Measurements from ENCODE around the gene ZNF423.

Gene ZNF423

DNA sequence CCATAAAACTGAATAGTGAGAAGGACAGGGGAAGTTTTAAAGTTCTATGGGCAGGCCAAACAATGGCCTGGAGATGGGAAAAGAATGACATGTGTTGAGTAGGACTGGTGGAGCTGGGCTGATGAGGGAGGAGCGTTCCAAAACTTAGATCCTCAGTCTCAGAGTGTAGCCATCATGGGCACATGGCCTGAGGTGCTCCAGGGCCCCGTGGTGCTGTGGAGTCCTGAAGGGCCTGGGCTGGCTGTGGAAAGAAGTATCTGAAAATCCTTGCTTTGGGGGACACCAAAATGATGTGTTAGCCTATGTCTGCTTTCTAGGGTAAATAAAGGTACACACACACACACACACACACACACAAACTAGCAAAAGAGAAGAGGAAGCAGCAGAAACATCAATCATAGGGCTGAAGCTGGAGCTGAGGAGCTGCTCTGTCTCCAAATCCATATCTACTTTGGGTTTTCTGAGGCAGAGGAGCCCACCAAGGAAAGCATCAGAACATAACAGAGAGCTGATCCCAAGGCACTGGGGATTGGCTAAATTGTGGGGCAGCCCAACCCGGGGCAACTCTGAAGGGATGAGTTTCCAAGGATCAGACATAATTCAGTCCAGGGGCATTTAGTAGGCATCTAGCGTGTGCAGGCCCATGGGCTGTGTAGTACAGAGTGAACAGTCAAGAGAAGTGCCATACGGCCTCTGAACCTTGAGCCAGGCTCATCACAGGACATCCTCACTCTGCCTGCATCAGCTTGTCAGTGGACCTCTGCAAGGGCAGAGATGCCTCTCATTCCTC lies 397.1 kb downstream of the ZNF423 start:
- POLR2A ChIA-PET, result no interaction called here
- no peak overlapping the region for H3K4me3 ChIP-seq (ENCODE audit: low read depth, low read length)
- CTCF ChIA-PET, result no interaction called here
- TF ChIP-seq, protein P1, sequence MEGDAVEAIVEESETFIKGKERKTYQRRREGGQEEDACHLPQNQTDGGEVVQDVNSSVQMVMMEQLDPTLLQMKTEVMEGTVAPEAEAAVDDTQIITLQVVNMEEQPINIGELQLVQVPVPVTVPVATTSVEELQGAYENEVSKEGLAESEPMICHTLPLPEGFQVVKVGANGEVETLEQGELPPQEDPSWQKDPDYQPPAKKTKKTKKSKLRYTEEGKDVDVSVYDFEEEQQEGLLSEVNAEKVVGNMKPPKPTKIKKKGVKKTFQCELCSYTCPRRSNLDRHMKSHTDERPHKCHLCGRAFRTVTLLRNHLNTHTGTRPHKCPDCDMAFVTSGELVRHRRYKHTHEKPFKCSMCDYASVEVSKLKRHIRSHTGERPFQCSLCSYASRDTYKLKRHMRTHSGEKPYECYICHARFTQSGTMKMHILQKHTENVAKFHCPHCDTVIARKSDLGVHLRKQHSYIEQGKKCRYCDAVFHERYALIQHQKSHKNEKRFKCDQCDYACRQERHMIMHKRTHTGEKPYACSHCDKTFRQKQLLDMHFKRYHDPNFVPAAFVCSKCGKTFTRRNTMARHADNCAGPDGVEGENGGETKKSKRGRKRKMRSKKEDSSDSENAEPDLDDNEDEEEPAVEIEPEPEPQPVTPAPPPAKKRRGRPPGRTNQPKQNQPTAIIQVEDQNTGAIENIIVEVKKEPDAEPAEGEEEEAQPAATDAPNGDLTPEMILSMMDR (IDR thresholded peaks at IDR 0.05; ENCODE audit: insufficient read depth, low read length, missing control alignments), result no peak
- no peak for DNase-seq (ENCODE audit: low read depth, low spot score)

DNA sequence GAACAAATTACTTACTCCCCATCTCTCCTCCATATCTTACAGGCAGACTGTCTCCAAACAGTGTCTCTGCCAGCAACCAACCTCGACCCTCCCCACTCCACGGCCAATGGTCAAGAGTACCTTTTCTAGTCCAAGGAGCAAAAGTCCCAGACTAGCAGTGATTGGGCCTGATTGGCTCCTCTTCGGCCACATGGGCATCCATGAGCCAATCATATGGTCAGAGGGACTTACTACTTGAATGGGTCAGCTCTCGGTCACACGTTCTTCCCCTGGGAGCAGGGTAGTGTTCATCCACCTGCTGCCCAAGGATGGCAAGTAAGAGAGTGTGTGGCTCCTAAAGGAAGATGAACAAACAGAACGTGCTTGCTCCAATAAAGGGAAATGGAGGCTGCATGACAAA lies 397.7 kb downstream of the ZNF423 start:
- TF ChIP-seq, protein P1 (IDR thresholded peaks at IDR 0.05; ENCODE audit: insufficient read depth, low read length, missing control alignments), result no peak
- no peak for DNase-seq (ENCODE audit: low read depth, low spot score)
- POLR2A ChIA-PET, result no interaction called here
- CTCF ChIA-PET, result no interaction called here
- H3K4me3 ChIP-seq (ENCODE audit: low read depth, low read length), result no peak overlapping the region

DNA sequence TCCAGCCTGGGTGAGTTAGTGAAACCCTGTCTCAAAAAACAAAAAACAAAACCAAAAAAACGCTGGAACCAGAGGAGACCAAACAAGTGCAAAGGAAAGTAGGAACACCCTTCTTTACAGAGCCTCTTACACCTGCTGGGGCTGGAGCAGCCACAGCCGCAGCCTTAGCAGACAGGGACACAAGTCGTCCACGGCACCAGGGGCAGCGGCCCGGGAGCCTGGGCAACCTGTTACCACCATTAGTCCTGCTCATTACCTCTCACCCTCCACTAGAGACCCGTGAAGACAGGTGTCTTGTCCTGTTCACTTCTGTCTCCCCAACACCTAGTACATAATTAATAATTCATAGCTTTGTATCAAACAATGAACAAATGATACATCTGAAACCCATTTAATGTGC lies 398.7 kb downstream of the ZNF423 start:
- CTCF ChIA-PET, result no interaction called here

DNA sequence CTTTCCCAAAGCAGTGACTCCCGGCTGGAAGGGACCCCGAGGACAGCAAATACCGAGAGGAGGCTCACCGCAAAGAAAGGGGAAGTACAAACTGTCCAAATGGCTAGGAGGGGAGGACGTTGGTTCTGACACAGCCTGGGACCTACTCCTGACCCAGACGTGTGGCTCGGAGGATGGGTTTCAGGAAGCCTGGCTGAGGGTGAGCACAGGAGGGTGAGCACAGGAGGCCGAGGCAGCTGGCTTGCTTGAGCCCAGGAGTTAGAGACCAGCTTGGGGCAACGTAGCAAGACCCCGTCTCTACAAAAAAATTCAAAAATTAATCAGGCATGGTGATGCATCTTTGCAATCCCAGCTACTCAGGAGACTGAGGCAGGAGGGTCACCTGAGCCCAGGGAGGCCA lies 399.1 kb downstream of the ZNF423 start:
- DNase-seq (ENCODE audit: low read depth, low spot score), result no peak
- ChIA-PET POLR2A (no interaction called here), CTCF (no interaction called here)
- no peak overlapping the region for H3K4me3 ChIP-seq (ENCODE audit: low read depth, low read length)
- TF ChIP-seq, protein P1 (IDR thresholded peaks at IDR 0.05; ENCODE audit: insufficient read depth, low read length, missing control alignments), result no peak

More for the DNA sequence above, 398.7 kb downstream of the ZNF423 start:
- TF ChIP-seq, protein P1 (IDR thresholded peaks at IDR 0.05; ENCODE audit: insufficient read depth, low read length, missing control alignments), result no peak
- no peak overlapping the region for H3K4me3 ChIP-seq (ENCODE audit: low read depth, low read length)
- DNase-seq (ENCODE audit: low read depth, low spot score), result no peak
- POLR2A ChIA-PET, result no interaction called here

DNA sequence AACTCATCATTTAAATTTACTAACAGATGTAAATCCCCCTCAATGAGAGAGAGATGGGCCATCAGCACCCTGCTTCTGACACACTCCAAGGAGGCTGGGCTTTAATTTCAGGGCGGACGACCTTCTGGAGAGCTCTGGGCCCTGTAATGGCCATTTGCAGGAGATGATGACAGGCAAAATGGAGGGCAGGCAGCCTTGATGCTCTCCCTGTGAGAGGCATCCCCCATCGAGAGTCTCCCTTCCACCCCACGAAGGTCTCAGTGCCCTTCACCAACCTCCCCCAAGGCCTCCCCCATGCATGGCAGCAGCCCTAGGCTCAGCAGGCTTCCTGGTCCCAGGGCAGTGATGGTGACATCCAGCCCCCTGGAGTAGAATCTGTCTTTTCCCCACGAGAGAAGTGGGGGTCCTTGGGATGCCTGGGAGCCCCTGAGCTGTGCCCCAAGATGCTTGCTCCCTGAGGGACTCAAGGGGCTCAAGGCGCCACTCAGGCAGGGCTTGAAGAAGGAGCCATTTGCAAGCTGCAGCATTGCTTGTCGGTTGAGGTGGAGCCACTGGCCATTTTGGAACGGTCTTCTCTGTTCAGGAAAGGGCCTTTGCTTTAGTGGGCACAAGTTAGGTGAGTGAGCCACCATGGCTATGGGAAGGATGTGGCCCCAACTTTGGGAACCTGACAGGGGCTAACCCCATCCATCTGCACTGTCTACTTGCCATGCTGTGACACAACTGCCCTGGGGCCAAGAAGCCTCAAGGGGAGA lies 399.7 kb downstream of the ZNF423 start:
- ChIA-PET POLR2A (no interaction called here), CTCF (no interaction called here)
- no peak overlapping the region for H3K4me3 ChIP-seq (ENCODE audit: low read depth, low read length)
- TF ChIP-seq, protein P1 (IDR thresholded peaks at IDR 0.05; ENCODE audit: insufficient read depth, low read length, missing control alignments), result no peak
- no peak for DNase-seq (ENCODE audit: low read depth, low spot score)

DNA sequence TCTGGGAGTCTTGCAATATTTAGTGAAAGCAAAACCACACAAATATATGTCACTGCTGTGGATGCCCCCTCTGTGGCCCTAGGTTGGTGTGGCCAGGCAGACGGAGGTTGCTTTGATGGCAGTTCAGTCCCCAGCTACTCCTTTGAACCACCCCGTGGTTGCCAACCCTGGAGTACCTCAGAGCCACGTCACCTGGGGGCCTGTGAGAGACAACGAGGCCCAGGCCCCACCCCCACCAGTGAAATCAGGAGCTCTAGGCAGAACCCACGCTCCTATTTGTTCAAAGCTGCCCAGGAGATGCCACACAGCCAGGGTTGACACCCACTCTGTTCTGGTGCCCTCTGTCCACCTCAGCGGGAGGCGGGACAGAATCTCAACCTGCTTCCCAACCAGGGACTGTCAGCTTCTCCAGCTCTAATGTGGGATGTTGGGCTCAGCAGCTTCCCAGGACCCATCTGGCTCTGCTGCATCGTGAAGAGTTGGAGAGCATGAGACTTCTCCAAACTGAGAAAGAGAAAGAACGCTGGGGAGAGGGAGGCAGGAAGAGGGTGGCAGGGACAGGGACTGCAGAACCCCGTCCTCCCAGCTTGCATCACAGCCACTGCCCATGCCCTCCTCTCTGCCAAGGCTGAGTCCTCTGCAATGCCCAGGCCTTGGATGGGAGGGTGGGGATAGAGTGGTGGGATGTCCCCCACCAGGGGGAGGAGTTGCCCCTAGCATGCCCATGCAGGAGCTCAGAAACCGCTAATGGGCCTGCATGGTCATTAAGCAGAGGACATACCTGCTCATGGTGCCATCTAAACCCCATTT lies 400.5 kb downstream of the ZNF423 start:
- ChIA-PET CTCF (no interaction called here), POLR2A (no interaction called here)
- TF ChIP-seq, protein P1 (IDR thresholded peaks at IDR 0.05; ENCODE audit: insufficient read depth, low read length, missing control alignments), result no peak
- DNase-seq (ENCODE audit: low read depth, low spot score), result no peak
- no peak overlapping the region for H3K4me3 ChIP-seq (ENCODE audit: low read depth, low read length)

Data from AG04449 (cell line).